Mesothelial cell of epicardium (in vitro differentiated cells): ENCODE measurements around the gene CWC27. TPM values are rescaled to one million over a fixed set of nuclear protein-coding genes. Genes with fewer than 3 reads are reported as not detected.

Experiments
- DNase-seq, 2 experiments: peaks; one replicate each; pipeline ENCODE4 v3.0.0; 2021; ENCODE audit warnings: low spot score in 2 of 2; ENCODE audit not compliant: unreplicated experiment in 2 of 2
- H3K27ac Mint-ChIP-seq: 2 replicates; pipeline ENCODE4 v1.8.0; 2021; ENCODE audit warnings: mixed read lengths
- H3K27me3 Mint-ChIP-seq: 2 replicates; pipeline ENCODE4 v1.8.0; 2021; ENCODE audit warnings: low read depth, mixed read lengths
- H3K36me3 Mint-ChIP-seq: 2 replicates; pipeline ENCODE4 v1.8.0; 2021; ENCODE audit warnings: mixed read lengths
- H3K4me1 Mint-ChIP-seq: 2 replicates; pipeline ENCODE4 v1.8.0; 2021; ENCODE audit warnings: mixed read lengths
- H3K4me3 Mint-ChIP-seq: 2 replicates; pipeline ENCODE4 v1.8.0; 2021; ENCODE audit warnings: mild to moderate bottlenecking, moderate library complexity, mixed read lengths
- H3K9me3 Mint-ChIP-seq: 2 replicates; pipeline ENCODE4 v1.8.0; 2021; ENCODE audit warnings: mixed read lengths
- total RNA-seq: library from RNA; stranded (reverse); gene quantifications from 3 replicates; pipeline ENCODE4 v1.2.1, GENCODE V29; 2021
- TF ChIP-seq, protein P1 (sequence below): fragments of 200-600 bp; sonication (generic); IDR thresholded peaks from one replicate; pipeline ENCODE4 v1.5.0; 2021; ENCODE audit warnings: antibody characterized with exemption; ENCODE audit not compliant: unreplicated experiment

Gene CWC27
- total RNA-seq, 1 donor from 2014 or later = 30.0 TPM

DNA sequence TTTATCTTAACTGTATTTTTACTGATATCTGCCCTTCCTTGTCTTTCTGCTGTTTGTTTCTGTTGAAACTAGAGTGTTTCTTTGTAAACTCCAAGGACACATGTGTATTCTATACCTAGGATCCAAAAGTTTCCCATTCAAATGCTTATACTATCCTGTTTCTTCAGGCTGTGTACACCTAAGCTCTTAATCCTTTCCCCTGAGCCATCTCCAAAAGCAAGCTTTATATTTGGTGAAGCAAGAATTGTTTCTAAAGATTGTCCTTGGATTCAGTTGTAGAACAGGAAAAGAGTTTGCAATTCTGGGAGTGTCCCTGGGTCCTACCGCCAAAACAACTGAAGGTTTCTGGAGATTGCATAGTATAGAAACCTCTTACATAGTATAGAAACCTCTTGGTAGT lies 65.9 kb downstream of the CWC27 start:
- DNase-seq = no peak
- Mint-ChIP-seq H3K36me3 (peaks cover 11% of the 10 kb centered on the region), H3K4me3 (peak overlapping the region; percentile 20), H3K27ac (peak overlapping the region; percentile 94), H3K4me1 (peaks cover 26% of the 10 kb centered on the region), H3K9me3 (peaks cover 5% of the 10 kb centered on the region), H3K27me3 (no peaks in the 10 kb centered on the region)
- TF ChIP-seq, protein P1, sequence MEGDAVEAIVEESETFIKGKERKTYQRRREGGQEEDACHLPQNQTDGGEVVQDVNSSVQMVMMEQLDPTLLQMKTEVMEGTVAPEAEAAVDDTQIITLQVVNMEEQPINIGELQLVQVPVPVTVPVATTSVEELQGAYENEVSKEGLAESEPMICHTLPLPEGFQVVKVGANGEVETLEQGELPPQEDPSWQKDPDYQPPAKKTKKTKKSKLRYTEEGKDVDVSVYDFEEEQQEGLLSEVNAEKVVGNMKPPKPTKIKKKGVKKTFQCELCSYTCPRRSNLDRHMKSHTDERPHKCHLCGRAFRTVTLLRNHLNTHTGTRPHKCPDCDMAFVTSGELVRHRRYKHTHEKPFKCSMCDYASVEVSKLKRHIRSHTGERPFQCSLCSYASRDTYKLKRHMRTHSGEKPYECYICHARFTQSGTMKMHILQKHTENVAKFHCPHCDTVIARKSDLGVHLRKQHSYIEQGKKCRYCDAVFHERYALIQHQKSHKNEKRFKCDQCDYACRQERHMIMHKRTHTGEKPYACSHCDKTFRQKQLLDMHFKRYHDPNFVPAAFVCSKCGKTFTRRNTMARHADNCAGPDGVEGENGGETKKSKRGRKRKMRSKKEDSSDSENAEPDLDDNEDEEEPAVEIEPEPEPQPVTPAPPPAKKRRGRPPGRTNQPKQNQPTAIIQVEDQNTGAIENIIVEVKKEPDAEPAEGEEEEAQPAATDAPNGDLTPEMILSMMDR = no peak

DNA sequence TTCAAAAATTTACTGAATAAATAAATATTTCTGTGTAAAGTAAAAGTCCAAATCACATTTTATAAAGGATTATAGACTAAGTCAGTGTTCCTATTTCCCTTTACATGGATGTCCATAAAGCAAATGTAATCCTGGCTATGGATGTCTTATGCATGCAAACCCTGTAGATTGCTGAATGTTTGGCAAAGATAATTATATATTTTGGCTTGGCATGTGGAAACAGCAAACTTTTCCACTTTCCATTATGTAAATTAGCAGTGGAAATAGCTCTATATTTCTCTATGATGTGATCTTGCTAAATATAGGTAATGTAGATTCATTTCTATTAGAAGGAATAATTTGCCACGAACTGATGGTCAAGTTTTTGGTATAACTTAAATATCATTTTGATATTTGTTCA lies 66.5 kb downstream of the CWC27 start:
- Mint-ChIP-seq H3K4me1 (peaks cover 26% of the 10 kb centered on the region), H3K36me3 (peaks cover 11% of the 10 kb centered on the region), H3K9me3 (peaks cover 5% of the 10 kb centered on the region), H3K4me3 (no peak overlapping the region), H3K27ac (no peak overlapping the region), H3K27me3 (no peaks in the 10 kb centered on the region)
- TF ChIP-seq, protein P1 = no peak
- no peak for DNase-seq

DNA sequence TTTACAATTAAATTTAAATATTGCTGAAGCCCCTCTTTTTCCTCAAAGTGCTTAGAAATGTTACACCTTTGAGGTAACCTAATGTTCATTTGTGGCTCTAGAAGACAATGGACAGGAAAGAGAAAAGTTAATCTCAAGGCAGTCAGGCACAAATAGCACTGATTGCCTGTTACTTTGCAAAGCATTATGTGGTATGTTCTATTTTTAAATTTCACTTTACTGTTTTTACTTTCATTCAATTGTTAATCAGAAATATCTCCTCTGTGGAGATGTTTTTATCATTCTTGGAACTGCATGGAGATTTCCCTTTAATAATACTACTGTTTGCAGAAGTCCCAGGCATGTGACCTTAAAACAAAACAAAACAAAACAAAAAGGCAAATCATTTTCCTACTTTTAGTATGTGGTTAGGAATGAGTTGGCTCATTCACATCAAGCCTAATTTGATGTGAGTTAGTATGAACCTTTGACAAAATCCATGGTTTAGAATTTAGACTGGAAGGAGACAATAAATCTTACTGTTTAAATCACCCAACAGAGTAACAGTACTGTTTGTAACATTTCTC lies 67.5 kb downstream of the CWC27 start:
- TF ChIP-seq, protein P1 = no peak
- no peak for DNase-seq
- Mint-ChIP-seq H3K4me1 (peaks cover 26% of the 10 kb centered on the region), H3K4me3 (no peak overlapping the region), H3K27ac (no peak overlapping the region), H3K36me3 (peaks cover 17% of the 10 kb centered on the region), H3K9me3 (peaks cover 15% of the 10 kb centered on the region), H3K27me3 (no peaks in the 10 kb centered on the region)

DNA sequence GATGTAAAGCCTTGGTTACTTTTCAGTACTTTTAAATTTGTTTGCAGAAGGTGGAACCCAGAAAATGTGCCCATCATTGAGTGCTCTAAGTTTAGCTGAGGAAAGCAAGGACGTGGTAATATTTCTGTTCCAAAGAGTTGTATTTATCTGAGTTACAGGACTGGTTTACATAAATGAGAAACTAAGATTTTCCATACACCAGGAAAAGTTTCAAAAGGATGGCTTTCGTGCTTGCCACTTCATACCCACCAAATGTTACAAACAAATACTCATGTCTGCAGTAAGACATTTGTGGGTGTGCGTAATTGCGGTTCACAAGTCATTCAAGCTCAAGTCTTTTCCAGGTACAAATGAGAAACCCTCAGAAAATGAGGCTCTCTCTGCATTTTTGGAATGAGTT lies 68.1 kb downstream of the CWC27 start:
- H3K27me3 Mint-ChIP-seq = no peaks in the 10 kb centered on the region
- no peak overlapping the region for H3K27ac Mint-ChIP-seq
- no peak for DNase-seq
- peaks cover 26% of the 10 kb centered on the region for H3K4me1 Mint-ChIP-seq
- TF ChIP-seq, protein P1 = no peak
- no peak overlapping the region for H3K4me3 Mint-ChIP-seq
- H3K9me3 Mint-ChIP-seq = peaks cover 16% of the 10 kb centered on the region
- H3K36me3 Mint-ChIP-seq = peaks cover 20% of the 10 kb centered on the region

DNA sequence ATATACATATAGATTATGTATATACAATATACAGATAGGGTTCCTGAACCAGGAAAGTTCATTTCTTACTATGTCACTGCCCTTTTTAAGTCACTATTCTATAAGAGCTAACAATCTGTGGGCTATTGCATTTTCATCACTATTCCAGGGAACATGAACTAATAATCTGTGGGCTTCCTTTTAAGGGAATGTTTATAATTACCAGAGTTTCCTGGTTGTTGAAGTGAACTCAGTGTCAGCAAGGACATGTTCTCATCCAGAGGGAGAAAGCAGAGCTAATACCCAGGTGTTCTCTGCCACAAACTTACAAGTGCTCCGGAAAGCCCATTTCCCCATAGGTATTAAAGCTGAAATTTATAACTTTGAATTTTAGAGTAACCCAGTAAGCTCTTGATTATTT lies 69.6 kb downstream of the CWC27 start:
- H3K27ac Mint-ChIP-seq = no peak overlapping the region
- peaks cover 26% of the 10 kb centered on the region for H3K4me1 Mint-ChIP-seq
- DNase-seq = no peak
- peaks cover 19% of the 10 kb centered on the region for H3K36me3 Mint-ChIP-seq
- H3K9me3 Mint-ChIP-seq = peaks cover 16% of the 10 kb centered on the region
- no peak overlapping the region for H3K4me3 Mint-ChIP-seq
- TF ChIP-seq, protein P1 = no peak
- no peaks in the 10 kb centered on the region for H3K27me3 Mint-ChIP-seq

DNA sequence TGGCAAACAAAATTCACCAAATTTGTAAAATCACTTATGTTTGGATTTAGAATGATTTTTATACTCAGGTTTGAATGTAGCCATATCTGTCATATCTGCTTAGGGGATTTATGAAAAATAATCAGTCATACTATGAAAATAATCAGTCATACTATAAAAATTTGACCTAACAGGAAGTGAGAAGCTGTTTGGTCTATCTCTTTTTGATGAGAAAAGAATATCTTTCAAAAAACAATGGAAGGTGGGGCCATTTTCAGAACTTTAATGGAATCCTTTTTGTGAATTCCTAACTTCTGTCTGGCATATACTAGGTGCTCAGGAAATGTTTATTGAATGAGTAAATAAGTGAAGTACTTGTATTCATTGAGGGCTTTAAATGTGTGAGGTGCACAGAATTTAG lies 70.1 kb downstream of the CWC27 start:
- no peaks in the 10 kb centered on the region for H3K27me3 Mint-ChIP-seq
- H3K4me3 Mint-ChIP-seq = no peak overlapping the region
- H3K36me3 Mint-ChIP-seq = peaks cover 20% of the 10 kb centered on the region
- peaks cover 22% of the 10 kb centered on the region for H3K4me1 Mint-ChIP-seq
- no peak for DNase-seq
- no peak overlapping the region for H3K27ac Mint-ChIP-seq
- peaks cover 16% of the 10 kb centered on the region for H3K9me3 Mint-ChIP-seq
- TF ChIP-seq, protein P1 = no peak
